Stimulated activated CD4-positive, alpha-beta T cell treated with anti-CD3 and anti-CD28 coated beads, Interleukin-4, amount 100 ng/mL, for 24 hours (primary cell): ENCODE data around the gene DNAJC19.
"Not testable (repeated sequence)": the region's sequence is repeated elsewhere in the genome, so short reads cannot be mapped to it uniquely, and the experiment has no call there.

Experiments used
- DNase-seq: peaks from one replicate; pipeline ENCODE4 v3.0.0-alpha.2; 2020

The DNAJC19 gene

DNA sequence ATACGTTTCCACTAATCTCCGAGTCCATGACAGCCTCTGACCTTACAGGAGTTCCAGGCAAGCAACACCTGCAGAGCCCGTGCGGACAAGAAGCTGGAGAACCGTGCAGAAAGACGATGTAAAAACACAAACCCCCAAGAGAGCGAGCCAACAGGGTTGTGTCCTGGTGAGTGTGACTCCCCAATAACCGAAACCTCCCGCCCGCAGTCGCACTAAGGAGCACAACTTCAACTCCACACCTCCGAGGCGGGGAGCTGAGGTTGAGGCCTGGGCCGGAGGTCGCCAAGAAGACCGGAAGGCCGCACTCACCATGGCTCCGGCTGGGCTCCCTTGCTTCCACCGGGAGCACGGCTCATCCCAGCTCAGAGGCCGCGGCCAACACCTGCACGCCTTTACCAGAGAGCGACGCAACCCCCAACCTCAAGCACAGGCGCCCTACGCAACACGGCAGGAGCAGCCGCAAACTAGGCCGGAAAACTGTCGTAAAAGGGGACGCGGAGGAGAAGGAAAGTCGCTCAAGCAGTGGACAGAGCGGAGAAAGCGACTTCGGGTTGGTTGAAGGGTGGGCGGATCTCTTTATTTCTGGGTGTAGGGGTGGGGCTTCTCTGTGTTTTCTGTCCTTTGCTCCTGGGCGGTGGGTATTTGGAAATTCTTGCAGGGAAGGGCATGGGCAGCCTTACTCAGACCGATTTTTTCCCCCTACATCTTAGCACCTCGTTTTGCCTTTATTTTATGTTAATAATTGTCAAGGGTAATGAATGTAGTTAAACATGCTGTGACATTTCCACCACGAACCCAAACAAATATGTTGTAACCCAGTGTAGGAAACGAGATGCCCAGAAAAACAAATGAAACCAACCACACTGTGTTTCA is at the start of gene DNAJC19:
DNAJC19 (minus strand) TSS at position 446 of the 873 bp plus-strand sequence; CDS start at position 312, 134 bp downstream.
- DNase-seq, result peak; percentile 92

DNA sequence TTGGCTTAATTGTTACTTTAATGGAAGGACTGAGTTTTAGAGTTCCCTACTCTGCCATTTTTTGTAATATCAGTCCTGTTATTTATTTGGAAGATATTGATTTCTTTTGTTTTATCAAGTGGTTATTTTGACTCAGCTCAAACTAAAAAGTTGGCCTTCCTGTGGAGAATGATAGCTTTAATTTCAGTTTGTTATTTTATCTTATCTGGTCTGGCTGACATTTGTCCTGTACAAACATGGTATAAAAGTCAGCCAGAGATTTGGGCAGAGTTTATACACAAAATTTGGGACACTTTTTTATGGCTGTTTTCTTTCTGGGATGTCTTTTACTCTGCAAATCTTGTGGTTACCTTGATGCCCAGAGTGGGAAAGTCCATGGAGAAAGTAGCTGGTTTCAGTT is 41.4 kb upstream of the DNAJC19 start:
- no peak for DNase-seq

DNA sequence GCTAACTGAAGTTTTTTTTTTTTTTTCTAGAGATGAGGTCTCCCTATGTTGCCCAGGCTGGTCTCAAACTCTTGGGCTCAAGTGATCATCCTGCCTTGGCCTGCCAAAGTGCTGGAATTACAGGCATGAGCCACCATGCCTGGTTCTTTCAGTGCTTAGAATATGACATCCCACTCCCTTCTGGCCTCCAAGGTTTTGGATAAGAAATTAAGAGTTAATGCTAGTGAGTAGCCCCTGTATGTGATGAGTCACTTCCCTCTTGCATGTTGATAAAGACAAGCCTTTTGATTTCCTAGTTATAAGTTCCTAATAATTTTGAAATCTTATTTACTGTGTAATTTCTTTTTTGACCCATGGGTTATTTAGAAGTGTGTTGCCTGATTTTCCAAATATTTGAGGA is 35.7 kb upstream of the DNAJC19 start:
- DNase-seq, result no peak

DNA sequence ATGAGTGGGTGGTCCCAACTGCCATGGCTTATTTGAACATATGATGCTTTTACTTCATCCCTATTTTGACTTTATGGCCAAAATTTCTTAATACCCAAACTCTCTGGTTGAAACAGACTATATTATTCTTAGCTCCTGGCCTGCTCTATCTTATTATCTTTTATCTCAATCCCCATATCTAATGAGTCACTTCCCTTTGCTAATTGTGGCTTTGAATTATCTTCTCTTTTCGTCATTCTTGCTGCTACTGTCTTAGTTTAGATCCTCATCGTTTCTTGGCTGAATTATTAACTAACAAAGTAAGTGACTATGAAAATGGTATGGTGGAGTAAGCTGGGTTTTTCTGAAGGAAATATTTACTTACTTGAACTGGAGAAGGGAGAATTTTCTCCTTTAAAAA is 28.2 kb upstream of the DNAJC19 start:
- DNase-seq, result no peak

DNA sequence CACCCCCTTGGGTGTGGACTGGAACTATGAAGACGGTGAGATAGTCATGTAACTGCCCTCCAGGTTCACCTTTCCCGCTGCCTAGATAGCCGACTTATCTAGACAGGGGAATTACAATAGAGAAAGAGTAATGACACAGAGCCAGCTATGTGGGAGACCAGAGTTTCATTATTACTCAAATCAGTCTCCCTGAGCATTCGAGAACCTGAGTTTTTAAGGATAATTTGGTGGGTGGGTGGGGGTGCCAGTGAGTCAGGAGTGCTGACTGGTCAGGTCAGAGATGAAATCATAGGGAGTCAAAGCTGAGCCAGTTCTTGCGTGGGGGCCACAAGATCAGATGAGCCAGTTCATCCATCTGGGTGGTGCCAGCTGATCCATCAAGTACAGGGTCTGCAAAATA is 19.7 kb upstream of the DNAJC19 start:
- DNase-seq, result peak; percentile 47

DNA sequence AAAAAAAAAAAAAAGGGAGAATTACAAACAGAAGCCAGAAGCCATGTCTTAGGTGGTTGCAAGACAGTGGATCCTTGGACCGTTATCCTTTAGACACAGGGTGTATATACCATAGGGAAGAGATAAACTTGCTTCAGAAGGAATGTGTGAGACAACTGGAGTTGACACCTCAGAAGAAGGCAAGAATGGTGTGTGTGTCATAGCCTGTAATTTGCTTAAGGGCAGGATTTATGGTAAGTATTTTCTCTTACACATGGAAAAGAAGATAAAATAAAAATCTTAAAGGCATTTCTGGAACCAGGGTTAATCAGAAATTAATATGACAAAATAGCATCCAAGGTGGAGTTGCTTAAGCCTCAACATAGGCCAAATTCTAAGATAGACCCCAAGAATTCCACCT is 19.3 kb upstream of the DNAJC19 start:
- DNase-seq, result no peak

DNA sequence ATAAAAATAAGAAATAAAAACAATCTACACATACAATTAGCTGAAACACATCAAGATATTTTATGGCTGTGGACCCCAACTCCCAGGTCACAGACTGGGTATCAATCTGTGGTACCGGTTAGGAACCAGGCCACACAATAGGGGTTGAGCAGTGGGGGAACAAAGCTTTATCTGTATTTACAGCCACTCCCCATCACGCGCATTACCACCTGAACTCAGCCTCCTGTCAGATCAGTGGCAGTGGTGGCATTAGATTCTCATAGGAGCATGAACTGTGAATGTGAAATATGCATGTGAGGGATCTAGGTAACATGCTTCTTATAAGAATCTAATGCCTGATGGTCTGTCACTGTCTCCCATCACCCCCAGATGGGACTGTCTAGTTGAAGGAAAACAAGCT is 17.7 kb upstream of the DNAJC19 start:
- DNase-seq, result no peak

DNA sequence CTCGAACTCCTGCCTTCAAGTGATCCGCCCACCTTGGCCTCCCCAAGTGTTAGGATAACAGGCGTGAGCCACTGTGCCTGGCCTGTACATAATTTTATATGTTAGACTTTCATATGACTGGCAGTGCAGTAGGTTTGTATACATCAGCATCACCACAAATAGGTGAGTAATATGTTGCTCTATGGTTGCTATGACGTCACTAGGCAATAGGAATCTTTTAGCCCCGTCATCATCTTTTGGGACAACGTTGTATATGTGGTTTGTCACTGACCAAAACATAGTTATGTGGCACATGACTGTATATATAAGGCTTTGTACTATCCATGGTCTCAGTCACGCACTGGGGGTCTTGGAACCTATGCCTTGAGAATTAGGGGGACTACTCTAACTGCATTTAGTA is 17.0 kb upstream of the DNAJC19 start:
- no peak for DNase-seq

DNA sequence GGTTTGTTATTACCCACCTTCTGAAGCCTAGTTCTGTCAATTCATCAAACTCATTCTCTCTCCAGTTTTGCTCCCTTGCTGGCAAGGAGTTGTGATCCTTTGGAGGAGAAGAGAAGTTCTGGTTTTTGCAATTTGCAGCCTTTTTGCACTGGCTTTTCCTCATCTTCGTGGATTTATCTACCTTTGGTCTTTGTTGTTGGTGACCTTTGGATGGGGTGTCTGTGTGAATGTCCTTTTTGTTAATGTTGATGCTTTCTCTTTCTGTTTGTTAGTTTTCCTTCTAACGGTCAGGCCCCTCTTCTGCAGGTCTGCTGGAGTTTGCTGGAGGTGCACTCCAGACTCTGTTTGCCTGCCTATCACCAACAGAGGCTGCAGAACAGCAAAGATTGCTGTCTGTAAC is 13.9 kb upstream of the DNAJC19 start:
- DNase-seq, result not testable (repeated sequence)

DNA sequence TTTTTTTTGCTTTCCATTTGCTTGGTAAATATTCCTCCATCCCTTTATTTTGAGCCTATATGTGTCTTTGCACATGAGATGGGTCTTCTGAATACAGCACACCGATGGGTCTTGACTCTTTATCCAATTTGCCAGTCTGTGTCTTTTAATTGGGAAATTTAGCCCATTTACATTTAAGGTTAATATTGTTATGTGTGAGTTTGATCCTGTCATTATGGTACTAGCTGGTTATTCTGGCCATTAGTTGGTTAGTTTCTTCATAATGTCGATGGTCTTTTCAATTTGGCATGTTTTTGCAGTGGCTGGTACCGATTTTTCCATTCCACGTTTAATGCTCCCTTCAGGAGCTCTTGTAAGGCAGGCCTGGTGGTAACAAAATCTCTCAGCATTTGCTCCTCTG is 12.8 kb upstream of the DNAJC19 start:
- DNase-seq, result not testable (repeated sequence)

DNA sequence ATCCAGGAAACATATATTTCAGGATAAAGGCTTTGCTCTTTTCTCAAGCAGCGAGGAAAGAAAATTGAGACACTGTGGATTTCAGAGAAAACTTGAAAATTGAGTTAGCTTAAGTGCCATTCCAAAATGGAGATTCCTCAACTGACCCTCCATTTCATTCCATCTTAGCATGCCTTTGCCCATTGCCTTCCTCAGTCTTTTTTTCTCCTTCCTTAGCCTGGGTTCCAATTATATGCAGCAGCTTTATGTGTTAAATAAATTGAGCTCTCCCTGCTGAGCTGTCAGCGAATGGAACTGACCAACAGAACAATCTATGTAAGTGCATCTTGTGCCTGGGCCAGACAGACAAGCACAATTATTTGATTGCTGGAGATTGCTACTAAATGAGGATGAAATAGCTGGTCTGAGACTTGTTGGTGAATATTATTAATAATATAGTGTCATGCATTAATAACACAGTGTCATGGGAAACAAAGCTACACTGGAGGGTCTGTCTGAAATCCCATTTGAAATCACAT is 6.9 kb upstream of the DNAJC19 start:
- DNase-seq, result no peak

DNA sequence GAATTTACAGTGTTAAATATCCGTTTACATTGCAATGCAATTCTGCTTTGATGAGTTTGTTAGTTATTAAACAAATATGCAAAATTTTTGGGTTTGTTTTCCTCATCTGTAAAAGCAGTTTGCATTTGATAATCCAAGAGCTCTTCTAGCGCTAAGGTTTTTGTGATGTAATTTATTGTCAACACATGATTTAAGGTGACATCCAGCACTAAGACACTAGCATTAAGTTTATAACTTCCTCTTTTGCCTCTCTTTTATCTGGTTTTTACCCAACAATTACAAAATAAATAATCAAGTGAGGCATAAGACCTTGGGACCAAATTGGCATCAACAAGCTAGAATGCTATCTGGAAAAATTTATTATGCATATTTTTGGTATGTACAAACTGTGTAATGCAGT is 969 bp upstream of the DNAJC19 start:
- DNase-seq, result no peak

DNA sequence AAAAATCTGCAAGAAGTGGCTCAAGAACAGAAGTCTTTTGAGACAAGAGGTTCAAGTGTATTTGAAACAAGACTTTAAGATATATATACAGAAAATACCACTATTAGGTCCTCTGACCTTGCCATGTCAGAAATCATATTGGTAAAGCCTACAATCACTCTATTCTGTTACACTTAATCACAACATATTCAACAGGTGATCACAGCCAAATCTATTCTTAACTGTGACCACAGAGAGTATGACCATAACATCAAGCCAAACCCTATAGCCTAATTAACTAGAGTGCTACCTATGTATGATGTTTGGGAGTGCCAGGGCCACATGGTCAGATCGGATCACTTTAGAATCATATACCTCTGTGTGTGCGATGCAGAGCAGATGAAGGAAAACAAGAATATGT is 2.2 kb downstream of the DNAJC19 start:
- DNase-seq, result no peak

DNA sequence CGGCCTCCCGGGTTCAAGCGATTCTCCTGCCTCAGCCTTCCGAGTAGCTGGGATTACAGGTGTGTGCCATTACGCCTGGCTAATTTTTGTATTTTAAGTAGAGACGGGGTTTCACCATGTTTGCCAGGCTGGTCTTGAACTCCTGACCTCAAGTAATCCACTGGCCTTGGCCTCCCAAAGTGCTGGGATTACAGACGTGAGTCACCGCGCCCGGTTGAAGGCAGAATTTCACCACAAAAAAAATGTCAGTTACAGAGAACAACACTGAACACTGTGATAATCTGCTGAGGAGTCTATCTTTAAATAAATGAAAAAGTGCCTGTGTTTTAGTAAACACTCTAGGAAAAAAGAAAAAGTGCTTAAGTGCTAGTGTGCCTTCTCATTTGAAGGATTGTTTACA is 3.2 kb downstream of the DNAJC19 start:
- DNase-seq, result not testable (repeated sequence)

DNA sequence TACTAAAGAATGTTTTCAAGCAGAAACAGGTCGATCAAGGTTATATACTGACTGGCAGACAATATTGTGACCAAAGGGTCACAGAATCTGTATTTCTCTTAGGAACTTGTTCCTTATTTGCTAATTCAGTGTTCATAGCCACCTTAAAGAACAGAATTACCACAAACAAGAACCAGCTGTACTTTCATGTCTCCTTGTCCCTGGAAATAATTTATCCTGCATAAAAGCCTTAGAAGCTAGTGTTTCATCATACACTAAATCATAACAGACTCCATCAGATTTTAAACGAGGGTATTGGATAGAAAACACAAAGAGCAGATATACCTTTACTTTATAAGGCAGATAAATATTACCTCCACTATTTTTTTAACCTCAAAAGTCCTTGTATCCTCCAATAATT is 6.4 kb downstream of the DNAJC19 start:
- DNase-seq, result no peak

DNA sequence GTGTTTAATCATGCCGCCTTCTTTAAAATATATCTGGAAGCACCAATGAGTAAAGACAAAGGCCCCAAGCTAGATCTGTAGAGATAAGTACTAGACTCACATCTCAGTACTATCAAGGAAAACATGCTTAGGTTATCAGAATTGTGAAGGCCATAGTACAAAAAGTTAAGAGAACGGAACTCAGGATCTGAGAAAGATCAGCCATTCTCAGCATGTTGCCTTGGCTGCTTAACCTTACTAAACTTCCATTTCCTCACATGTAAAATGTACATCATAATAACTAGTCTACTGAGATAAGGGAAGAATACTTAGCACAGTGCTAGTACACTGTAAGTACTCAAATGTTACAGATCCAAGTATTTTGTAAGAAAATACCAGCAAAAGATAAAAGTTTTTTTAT is 7.6 kb downstream of the DNAJC19 start:
- DNase-seq, result no peak

DNA sequence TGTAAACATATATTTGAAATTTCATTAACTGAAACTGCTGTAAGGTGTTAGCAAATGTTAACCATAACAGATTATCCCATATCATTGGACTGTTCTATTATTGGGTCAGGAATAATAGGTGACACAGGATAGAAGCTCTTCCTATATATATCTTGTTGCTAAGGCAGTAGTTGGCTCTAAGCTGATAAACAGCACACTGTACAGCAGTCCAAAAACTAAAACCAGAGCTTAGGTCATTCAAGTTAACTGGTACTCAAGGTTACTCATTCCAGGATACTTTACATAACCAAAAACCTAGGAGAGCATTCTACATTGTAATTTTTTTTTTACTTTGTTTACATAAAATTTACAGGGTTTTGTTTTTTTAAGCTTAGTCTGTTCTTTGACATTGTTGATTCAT is 8.9 kb downstream of the DNAJC19 start:
- DNase-seq, result no peak

DNA sequence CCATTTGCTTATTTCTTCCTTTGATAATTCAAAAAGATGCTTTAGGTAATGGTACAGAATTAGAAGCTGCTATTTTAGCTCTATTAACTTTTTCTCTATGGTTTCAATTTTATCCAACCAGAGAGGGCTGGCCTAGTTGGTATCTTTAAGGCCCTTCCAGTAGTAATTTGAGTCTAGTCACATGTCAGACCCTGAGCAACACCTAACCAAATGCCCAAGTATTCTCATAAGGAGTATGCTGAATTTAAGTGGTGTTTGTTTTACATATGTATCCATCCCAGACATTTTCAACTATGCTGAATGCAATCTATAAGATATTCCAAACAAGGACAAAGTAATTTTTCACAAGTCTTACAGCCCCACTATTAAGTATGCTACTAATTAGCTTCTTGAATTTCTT is 9.6 kb downstream of the DNAJC19 start:
- no peak for DNase-seq

DNA sequence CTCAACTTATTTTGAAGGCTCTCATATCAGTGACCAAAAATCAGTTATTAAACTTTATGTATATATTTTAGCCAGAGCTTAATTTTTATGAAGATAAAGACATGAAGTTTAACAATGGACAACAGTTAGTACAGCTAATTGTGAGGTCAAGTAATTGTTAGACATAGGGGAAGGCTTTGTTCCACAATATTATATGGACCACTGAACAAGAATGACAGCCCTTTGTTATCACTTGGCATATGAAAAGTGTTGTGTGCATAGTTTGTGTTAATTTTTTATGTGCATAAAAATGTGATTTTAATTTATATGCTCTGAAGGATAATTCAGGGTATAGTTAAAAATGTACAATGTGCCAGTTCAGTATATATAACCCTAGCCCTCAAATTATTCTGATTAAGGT is 12.0 kb downstream of the DNAJC19 start:
- no peak for DNase-seq

DNA sequence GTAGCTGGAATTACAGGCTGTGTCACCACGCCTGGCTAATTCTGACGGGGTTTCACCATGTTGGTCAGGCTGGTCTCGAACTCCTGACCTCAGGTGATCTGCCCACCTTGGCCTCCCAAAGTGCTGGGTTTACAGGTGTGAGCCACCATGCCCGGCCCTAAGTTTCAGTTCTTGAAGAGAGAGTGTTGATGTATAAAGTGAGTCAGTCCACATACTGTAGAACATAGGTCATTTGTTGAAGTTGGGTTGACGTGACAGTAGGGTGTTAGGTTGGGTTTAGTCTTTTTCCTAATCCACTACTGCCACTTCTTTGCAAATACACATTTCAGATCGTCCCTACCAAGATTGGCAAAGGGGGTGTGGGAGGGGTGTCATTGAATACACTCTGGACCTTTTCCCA is 15.2 kb downstream of the DNAJC19 start:
- DNase-seq, result no peak

DNA sequence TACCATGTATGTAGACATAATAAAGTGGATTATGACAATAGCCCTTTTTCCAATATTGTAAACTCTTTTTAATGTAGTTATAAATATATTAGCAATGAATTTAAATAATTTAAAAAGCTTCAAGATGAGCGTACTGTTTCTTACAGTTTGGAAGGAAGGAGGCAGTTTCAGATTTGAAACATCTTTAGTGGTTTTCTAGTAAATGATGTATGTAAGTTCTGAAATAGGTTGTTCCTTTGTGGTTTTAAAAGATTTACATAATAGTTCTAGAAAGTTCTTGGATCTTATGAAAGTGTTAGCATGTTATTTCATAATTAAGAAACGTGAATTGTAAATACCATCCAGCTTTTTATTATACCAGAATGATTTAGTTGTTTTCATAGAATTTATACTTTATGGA is 16.0 kb downstream of the DNAJC19 start:
- no peak for DNase-seq

DNA sequence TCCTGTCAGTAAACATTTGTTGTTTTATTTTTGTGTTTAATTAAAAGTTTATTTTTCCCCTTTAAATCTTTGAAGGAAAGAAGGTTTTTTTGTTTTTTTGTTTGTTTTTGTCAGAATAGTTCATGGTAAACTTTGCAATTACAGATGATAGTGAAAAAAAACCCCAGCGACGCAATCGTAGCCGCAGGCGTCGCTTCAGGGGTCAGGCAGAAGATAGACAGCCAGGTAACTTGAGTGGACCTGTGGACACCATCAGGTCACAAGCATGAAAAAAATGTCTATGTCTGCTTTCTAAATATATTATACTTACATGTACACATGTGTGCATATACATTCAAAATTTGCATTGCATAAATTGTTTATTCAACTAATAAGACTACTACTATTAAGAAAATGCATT is 18.6 kb downstream of the DNAJC19 start:
- no peak for DNase-seq

DNA sequence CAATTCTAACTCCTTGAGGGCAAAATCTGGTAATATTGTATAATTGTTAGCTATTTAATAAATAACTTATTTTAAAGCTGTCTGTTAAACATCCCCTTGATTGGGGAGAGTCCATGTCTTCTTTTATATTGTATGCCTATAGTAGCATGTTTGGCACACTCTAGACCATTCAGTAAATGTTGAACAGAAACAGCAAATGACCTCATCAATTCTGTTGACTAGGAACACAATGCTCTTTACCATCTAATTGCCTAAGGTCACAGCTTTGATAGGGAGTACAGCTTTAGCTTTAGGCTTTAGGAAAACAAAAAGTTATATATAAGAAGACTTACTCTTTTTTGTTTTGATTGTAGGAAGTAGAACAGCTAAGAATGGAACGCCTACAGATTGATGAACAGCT is 27.0 kb downstream of the DNAJC19 start:
- no peak for DNase-seq

DNA sequence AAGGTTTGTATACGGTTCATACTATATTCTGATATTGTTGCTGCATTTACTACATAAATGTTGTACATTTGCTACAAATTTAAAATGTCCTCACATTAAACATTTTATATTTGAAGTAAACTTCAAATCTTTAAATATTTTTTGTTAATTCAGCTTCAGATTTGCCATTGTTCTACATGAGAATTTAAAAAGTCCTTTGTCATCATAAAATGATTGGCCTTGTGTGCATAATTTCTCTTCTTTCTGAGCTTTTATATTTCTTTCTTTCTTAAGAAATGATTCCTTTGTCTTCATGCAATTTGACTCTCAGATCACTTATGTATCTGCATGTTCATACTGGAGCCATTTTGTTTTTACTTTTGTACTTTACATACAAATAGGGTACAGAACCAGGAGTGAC is 28.0 kb downstream of the DNAJC19 start:
- DNase-seq, result no peak

DNA sequence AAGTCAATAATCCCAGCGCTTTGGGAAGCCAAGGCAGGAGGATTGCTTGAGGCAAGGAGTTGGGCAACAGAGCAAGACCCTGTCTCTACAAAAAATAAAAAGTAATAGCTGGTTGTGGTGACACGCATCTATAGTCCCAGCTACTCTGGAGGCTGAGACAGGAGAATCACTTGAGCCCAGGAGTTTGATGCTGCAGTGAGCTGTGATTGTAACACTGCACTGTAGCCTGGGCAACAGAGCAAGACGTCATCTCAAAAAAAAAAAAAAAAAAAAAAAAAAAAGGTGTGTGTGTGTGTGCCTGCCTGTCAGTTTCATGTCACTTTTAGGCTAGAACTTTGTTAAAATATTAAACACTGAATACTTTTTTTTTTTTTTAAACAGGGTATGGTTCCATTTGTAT is 28.4 kb downstream of the DNAJC19 start:
- no peak for DNase-seq
